ENCODE data around the gene IFI27. TPM values are rescaled to one million over a fixed set of nuclear protein-coding genes. Genes with fewer than 3 reads are reported as not detected.

The IFI27 gene
- total and polyA plus RNA-seq, 2 of the 8 experiments (the other 6 are each of a cell fraction or from before 2014, with no cell fraction given): 0.76 to 2.2 TPM

- Histone ChIP-seq H4K5ac (ENCODE audit: insufficient read length, low read depth, low read length) (no peak overlapping the region), H3K4ac (replicated peaks; ENCODE audit: insufficient read length, low read depth, low read length) (no peak overlapping the region), H3K14ac (ENCODE audit: insufficient read length) (no peak overlapping the region), H2BK5ac (ENCODE audit: low read depth, low read length) (no peak overlapping the region), H2AFZ (ENCODE audit: low read length) (no peak overlapping the region), H2AK5ac (ENCODE audit: low read depth, low read length) (no peak overlapping the region), H3K36me3 (ENCODE audit: control insufficient read depth in 2 of 4, insufficient read depth in 4 of 4, low read length in 3 of 4) (no peaks in the 10 kb centered on the region), H3K4me3 (ENCODE audit: extremely low read depth in 1 of 4, insufficient read depth in 2 of 4, low read depth in 3 of 4, low read length in 4 of 4) (no peak overlapping the region), H2BK12ac (ENCODE audit: low read depth, low read length) (no peak overlapping the region), H3K4me1 (replicated peaks in 1 of 4; ENCODE audit: control insufficient read depth in 3 of 4, insufficient read depth in 4 of 4, low read length in 3 of 4) (no peaks in the 10 kb centered on the region), H2BK20ac (ENCODE audit: low read length) (no peak overlapping the region), H3K79me1 (ENCODE audit: low read depth, low read length) (no peaks in the 10 kb centered on the region), H3K79me2 (ENCODE audit: control insufficient read depth in 1 of 2, insufficient read depth in 2 of 2, low read length in 2 of 2) (no peaks in the 10 kb centered on the region), H2BK15ac (ENCODE audit: low read length) (no peak overlapping the region), H3K18ac (ENCODE audit: extremely low read depth, low read length) (no peak overlapping the region), H2BK120ac (replicated peaks; ENCODE audit: low read depth, low read length) (no peak overlapping the region), H3K23me2 (ENCODE audit: low read depth, low read length) (no peaks in the 10 kb centered on the region), H3K27ac (ENCODE audit: low read depth, low read length) (no peak overlapping the region), H3K27me3 (replicated peaks in 1 of 4; ENCODE audit: control insufficient read depth in 3 of 4, extremely low read depth in 1 of 4, insufficient read depth in 3 of 4, low read length in 3 of 4) (no peaks in the 10 kb centered on the region), H3K9me3 (ENCODE audit: insufficient read depth in 2 of 2, low read depth in 1 of 2, low read length in 1 of 2) (no peaks in the 10 kb centered on the region), H4K20me1 (replicated peaks in 1 of 2; ENCODE audit: control insufficient read depth in 1 of 2, insufficient read depth in 2 of 2, low read length in 2 of 2) (no peaks in the 10 kb centered on the region), H3K9ac (replicated peaks in 1 of 4; ENCODE audit: extremely low read depth in 1 of 4, low read depth in 3 of 4, low read length in 3 of 4) (no peak overlapping the region), H3K56ac (replicated peaks; ENCODE audit: insufficient read length, low read depth, low read length) (no peak overlapping the region), H3K23ac (ENCODE audit: insufficient read length) (no peak overlapping the region), H4K8ac (ENCODE audit: extremely low read depth, insufficient read depth, low read length) (no peak overlapping the region), H3K4me2 (ENCODE audit: insufficient read depth in 1 of 2, low read depth in 2 of 2, low read length in 2 of 2) (no peak overlapping the region), H4K91ac (replicated peaks; ENCODE audit: insufficient read length, low read length) (no peak overlapping the region)
- TF ChIP-seq SUZ12 (IDR thresholded peaks at IDR 0.05; ENCODE audit: low read length) (no peak), SIX5 (IDR thresholded peaks at IDR 0.05; ENCODE audit: low read depth, low read length) (no peak), POU5F1 (IDR thresholded peaks at IDR 0.05; ENCODE audit: low read depth, low read length) (no peak), TEAD4 (IDR thresholded peaks at IDR 0.05; ENCODE audit: low read depth, low read length) (no peak), TCF12 (IDR thresholded peaks at IDR 0.05; ENCODE audit: low read depth, low read length) (no peak)
- POLR2A ChIA-PET (ENCODE audit: partially characterized antibody): no interaction called here
- 86% methylated on average over 7 of the region's 7 CpGs; no CpG with 5 or more reads in 1 of the 2 experiments for WGBS, 2 experiments (ENCODE audit: extremely low coverage in 1 of 2, insufficient coverage in 1 of 2, insufficient read length in 1 of 2, insufficient replicate concordance in 2 of 2, low coverage in 1 of 2, low lambda C conversion rate in 2 of 2, missing lambda C conversion rate in 1 of 2)
- CTCF ChIA-PET (ENCODE audit: partially characterized antibody): interaction anchor here (0.9 to 2.3 kb wide), 9 partner anchors 10 to 94 kb away, joined by 3 to 8 read pairs (median 4); no protein-coding TSS in a partner anchor
- FAIRE-seq (no peak), DNase-seq (ENCODE audit: low read depth in 1 of 2, low spot score in 2 of 2) (no peak)
These were observed 6.9 kb upstream of the IFI27 start for GRCh38 chr14:94103554-94104150.
